Fibroblast of lung (primary cell): ENCODE data around the gene TRIP12. TPM values are rescaled to one million over a fixed set of nuclear protein-coding genes. Genes with fewer than 3 reads are reported as not detected.
"Not testable (repeated sequence)": the region's sequence is repeated elsewhere in the genome, so short reads cannot be mapped to it uniquely, and the experiment has no call there.

Source experiments
- DNase-seq, 2 donors: peaks; one replicate each; pipeline versions ENCODE4 v3.0.0 to v3.0.0-alpha.2; 2010; ENCODE audit warnings: low read depth in 2 of 2
- H2AFZ ChIP-seq: 2 replicates; pipeline ENCODE4 v1.5.1; 2012; ENCODE audit warnings: low read length, control low read depth, inconsistent platforms
- H3K27ac ChIP-seq: 2 replicates; pipeline ENCODE4 v1.5.1; 2011; ENCODE audit warnings: low read length, control low read depth; ENCODE audit not compliant: insufficient read depth
- H3K27me3 ChIP-seq: 2 replicates; pipeline ENCODE4 v1.5.1; 2011; ENCODE audit warnings: mild to moderate bottlenecking, low read length; ENCODE audit not compliant: control insufficient read depth, insufficient read depth
- H3K36me3 ChIP-seq: 2 replicates; pipeline ENCODE4 v1.5.1; 2011; ENCODE audit warnings: low read length; ENCODE audit not compliant: control insufficient read depth, insufficient read depth
- H3K4me1 ChIP-seq: 2 replicates; pipeline ENCODE4 v1.5.1; 2011; ENCODE audit warnings: low read length; ENCODE audit not compliant: control insufficient read depth, insufficient read depth; ENCODE audit errors: extremely low read depth
- H3K4me2 ChIP-seq: 2 replicates; pipeline ENCODE4 v1.5.1; 2011; ENCODE audit warnings: low read length, control low read depth; ENCODE audit not compliant: insufficient read depth; ENCODE audit errors: extremely low read depth
- H3K4me3 ChIP-seq, 4 experiments: fragments of 200-600 bp in 1 of 4; sonication (generic) in 1 of 4; replicated peaks in 1 of 4; 2 replicates each; pipeline ENCODE4 v1.5.1; 2011 to 2016; ENCODE audit warnings: low read length in 4 of 4, low read depth in 3 of 4, mild to moderate bottlenecking in 3 of 4, control low read depth in 2 of 4, inconsistent platforms in 1 of 4, mixed read lengths in 1 of 4; ENCODE audit not compliant: insufficient read depth in 1 of 4; ENCODE audit errors: control extremely low read depth in 1 of 4
- H3K79me2 ChIP-seq: 2 replicates; pipeline ENCODE4 v1.5.1; 2012; ENCODE audit warnings: mild to moderate bottlenecking, low read length, inconsistent platforms; ENCODE audit not compliant: control insufficient read depth, insufficient read depth
- H3K9ac ChIP-seq: 2 replicates; pipeline ENCODE4 v1.5.1; 2011; ENCODE audit warnings: mild to moderate bottlenecking, low read length, control low read depth; ENCODE audit not compliant: insufficient read depth
- H3K9me3 ChIP-seq: 2 replicates; pipeline ENCODE4 v1.5.1; 2012; ENCODE audit warnings: low read depth, low read length; ENCODE audit not compliant: control insufficient read depth, insufficient read depth
- H4K20me1 ChIP-seq: 2 replicates; pipeline ENCODE4 v1.5.1; 2011; ENCODE audit warnings: low read length; ENCODE audit not compliant: control insufficient read depth, insufficient read depth; ENCODE audit errors: extremely low read depth
- EZH2 ChIP-seq: IDR thresholded peaks from 2 replicates; pipeline ENCODE4 v1.5.1; 2012; ENCODE audit warnings: low read length, control low read depth, mild to moderate bottlenecking; ENCODE audit errors: missing control alignments
- polyA plus RNA-seq, 2 donors: library from polyadenylated mRNA; depleted of rRNA in 1 of 2; stranded (reverse) in 1 of 2; unstranded in 1 of 2; fragments of >200 nt; gene quantifications; 2 replicates each; pipeline ENCODE4 v1.2.1, GENCODE V29; 2011 to 2012; ENCODE audit warnings: missing spikeins in 1 of 2
- total RNA-seq: library from RNA; depleted of rRNA; stranded (reverse); fragments of >200 nt; gene quantifications from 2 replicates; pipeline ENCODE4 v1.2.1, GENCODE V29; 2014
- TF ChIP-seq, protein P1 (sequence below), 2 donors: IDR thresholded peaks in 1 of 2; conservative IDR thresholded peaks in 1 of 2; 1 replicate in 1 of 2; 2 replicates in 1 of 2; pipeline ENCODE4 v1.5.1; 2011 to 2012; ENCODE audit warnings: low read length in 2 of 2, control low read depth in 1 of 2, inconsistent platforms in 1 of 2, low read depth in 1 of 2, mild to moderate bottlenecking in 1 of 2

The TRIP12 gene
- total and polyA plus RNA-seq, 2 donors (not counting 1 experiment from before 2014, with no cell fraction given), result 122 to 277 TPM

DNA sequence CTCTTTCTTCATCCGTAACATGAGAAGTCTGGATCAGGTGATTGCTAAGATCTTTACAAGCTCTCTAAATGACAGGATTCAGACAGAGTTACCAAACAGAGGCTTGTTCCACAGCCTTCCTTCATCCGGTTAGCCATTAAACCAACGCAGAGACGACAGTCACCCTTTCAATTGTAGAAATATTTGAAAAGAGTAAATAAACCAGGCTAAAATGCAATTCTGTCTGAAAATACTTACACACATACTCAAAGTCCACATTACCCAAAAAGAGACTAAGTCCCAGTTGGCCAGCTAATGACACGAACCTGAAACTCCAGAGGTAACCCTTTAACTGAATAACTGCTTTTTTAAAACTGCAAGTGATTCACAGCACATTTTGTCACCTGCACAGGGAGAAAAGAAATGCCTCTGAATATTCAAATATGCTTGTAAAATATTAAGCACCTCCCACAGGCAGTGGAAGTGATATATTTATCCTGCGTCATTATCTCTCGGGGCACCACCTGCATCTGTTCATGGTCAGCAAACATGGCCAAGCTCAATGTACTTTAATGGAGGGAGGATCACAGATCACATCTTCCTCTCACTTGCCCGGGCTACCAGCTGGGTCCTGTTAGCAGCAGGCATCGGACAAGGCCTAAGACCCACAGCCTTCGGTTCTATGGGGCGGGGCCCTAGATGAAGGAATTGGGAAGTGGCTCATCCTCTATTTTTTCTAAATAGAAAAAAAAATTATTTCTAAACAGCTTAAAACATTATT, 168.7 kb downstream of the TRIP12 start:
- Histone ChIP-seq H4K20me1 (no peaks in the 10 kb centered on the region), H3K4me1 (no peaks in the 10 kb centered on the region), H3K27me3 (no peaks in the 10 kb centered on the region), H3K4me3 (no peak overlapping the region), H3K9ac (no peak overlapping the region), H3K36me3 (no peaks in the 10 kb centered on the region), H3K27ac (no peak overlapping the region), H2AFZ (no peak overlapping the region), H3K9me3 (no peaks in the 10 kb centered on the region), H3K4me2 (no peak overlapping the region), H3K79me2 (no peaks in the 10 kb centered on the region)
- DNase-seq, result no peak
- TF ChIP-seq, protein P1, sequence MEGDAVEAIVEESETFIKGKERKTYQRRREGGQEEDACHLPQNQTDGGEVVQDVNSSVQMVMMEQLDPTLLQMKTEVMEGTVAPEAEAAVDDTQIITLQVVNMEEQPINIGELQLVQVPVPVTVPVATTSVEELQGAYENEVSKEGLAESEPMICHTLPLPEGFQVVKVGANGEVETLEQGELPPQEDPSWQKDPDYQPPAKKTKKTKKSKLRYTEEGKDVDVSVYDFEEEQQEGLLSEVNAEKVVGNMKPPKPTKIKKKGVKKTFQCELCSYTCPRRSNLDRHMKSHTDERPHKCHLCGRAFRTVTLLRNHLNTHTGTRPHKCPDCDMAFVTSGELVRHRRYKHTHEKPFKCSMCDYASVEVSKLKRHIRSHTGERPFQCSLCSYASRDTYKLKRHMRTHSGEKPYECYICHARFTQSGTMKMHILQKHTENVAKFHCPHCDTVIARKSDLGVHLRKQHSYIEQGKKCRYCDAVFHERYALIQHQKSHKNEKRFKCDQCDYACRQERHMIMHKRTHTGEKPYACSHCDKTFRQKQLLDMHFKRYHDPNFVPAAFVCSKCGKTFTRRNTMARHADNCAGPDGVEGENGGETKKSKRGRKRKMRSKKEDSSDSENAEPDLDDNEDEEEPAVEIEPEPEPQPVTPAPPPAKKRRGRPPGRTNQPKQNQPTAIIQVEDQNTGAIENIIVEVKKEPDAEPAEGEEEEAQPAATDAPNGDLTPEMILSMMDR (conservative IDR thresholded peaks at IDR 0.05 in 1 of 2, IDR thresholded peaks at IDR 0.05 in 1 of 2; ENCODE audit: low read depth in 1 of 2, low read length in 2 of 2), result no peak
- no peak for TF ChIP-seq EZH2

DNA sequence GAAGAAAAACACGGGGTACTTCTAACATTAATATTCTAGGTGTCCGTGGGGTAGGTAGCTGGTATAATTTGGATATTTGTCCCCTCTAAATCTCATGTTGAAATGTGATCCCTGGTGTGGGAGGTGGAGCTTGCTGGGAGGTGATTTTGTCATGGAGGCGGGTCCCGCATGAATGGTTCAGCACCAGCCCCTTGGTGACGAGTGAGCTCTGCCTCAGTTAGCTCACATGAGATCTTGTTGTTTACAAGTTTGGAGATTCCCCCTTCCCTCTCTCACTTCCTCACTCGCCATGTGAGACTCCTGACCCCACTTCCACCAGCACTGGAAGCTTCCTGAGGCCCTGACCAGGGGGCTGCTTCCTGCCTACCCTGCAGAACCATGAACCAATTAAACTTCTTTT, 172.0 kb downstream of the TRIP12 start:
- Histone ChIP-seq H3K79me2 (no peaks in the 10 kb centered on the region), H3K4me2 (no peak overlapping the region), H3K27ac (no peak overlapping the region), H3K4me3 (no peak overlapping the region), H3K36me3 (no peaks in the 10 kb centered on the region), H3K9ac (no peak overlapping the region), H2AFZ (no peak overlapping the region), H4K20me1 (no peaks in the 10 kb centered on the region), H3K9me3 (no peaks in the 10 kb centered on the region), H3K27me3 (no peaks in the 10 kb centered on the region), H3K4me1 (no peaks in the 10 kb centered on the region)
- DNase-seq, result no peak
- no peak for TF ChIP-seq EZH2
- TF ChIP-seq, protein P1 (conservative IDR thresholded peaks at IDR 0.05 in 1 of 2, IDR thresholded peaks at IDR 0.05 in 1 of 2; ENCODE audit: low read depth in 1 of 2, low read length in 2 of 2), result no peak

DNA sequence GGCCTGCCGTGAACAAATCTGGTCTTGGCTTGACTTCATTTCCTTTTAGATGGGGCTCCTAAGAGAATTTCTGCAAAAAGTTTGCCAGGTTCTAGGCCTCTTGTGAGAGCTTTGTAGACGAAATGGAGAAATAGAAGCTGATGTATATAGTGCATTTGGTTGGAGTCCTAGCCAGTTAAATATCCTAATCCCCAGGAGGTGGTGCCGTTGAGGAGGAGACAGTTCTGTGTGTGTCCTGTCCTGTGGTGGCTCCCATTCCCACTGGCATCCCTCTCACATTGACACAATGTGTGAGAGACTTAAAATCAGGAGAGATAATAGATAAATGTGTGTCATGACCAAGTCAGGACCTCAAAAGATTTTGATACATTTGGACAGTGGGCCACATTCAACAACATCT, 172.9 kb downstream of the TRIP12 start:
- TF ChIP-seq EZH2, result no peak
- TF ChIP-seq, protein P1 (conservative IDR thresholded peaks at IDR 0.05 in 1 of 2, IDR thresholded peaks at IDR 0.05 in 1 of 2; ENCODE audit: low read depth in 1 of 2, low read length in 2 of 2), result no peak
- no peak for DNase-seq
- Histone ChIP-seq H3K9me3 (no peaks in the 10 kb centered on the region), H4K20me1 (no peaks in the 10 kb centered on the region), H3K9ac (no peak overlapping the region), H3K4me1 (no peaks in the 10 kb centered on the region), H3K4me2 (no peak overlapping the region), H3K27ac (no peak overlapping the region), H3K79me2 (no peaks in the 10 kb centered on the region), H2AFZ (no peak overlapping the region), H3K27me3 (no peaks in the 10 kb centered on the region), H3K36me3 (no peaks in the 10 kb centered on the region), H3K4me3 (no peak overlapping the region)

DNA sequence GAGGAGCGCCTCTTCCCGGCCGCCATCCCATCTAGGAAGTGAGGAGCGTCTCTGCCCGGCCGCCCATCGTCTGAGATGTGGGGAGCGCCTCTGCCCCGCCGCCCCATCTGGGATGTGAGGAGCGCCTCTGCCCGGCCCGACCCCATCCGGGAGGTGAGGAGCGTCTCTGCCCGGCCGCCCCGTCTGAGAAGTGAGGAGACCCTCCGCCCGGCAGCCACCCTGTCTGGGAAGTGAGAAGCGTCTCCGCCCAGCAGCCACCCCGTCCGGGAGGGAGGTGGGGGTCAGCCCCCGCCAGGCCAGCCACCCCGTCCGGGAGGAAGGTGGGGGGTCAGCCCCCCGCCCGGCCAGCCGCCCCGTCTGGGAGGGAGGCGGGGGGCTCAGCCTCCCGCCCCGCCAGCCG, 179.1 kb downstream of the TRIP12 start:
- not testable (repeated sequence) for H3K4me1 ChIP-seq, H2AFZ ChIP-seq, H4K20me1 ChIP-seq, H3K79me2 ChIP-seq, H3K27me3 ChIP-seq, H3K4me2 ChIP-seq, H3K27ac ChIP-seq, H3K9ac ChIP-seq, DNase-seq, H3K4me3 ChIP-seq, H3K9me3 ChIP-seq, H3K36me3 ChIP-seq
